ENCODE data around the gene PRKCE.

PRKCE gene

DNA sequence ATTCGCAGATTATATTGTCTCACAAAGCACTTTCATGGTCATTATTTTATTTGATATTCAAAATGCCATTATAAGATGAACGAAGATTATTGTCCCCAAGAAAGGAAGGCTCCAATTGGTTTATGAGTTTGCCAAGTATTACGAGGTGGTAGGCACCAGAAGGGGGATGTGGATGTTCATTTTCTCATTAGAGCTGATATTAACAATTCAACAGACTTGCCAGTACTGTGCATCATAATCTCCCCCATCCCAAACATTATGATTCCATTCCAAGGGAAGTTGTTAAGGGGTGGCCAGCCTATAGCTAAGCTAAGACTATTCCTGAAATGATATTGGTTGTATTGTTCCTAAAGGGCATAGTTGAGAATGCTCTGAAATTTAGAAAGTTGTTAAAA lies 257.7 kb downstream of the PRKCE start:
- H3K4ac ChIP-seq (ENCODE audit: low read depth in 1 of 2, low read length in 2 of 2): no peak overlapping the region
- no peak overlapping the region for H3K4me2 ChIP-seq (ENCODE audit: low read length, poor library complexity, severe bottlenecking)
- H2AFZ ChIP-seq (ENCODE audit: low read depth, low read length): no peak overlapping the region
- H3K36me3 ChIP-seq (ENCODE audit: control insufficient read depth in 1 of 2, insufficient read depth in 2 of 2, low read depth in 1 of 2, low read length in 2 of 2): no peaks in the 10 kb centered on the region
- no peak for DNase-seq
- no peaks in the 10 kb centered on the region for H3K9me3 ChIP-seq (ENCODE audit: control insufficient read depth, low read length)
- H2AK5ac ChIP-seq (ENCODE audit: low read length, severe bottlenecking): no peak overlapping the region
- H3K18ac ChIP-seq (ENCODE audit: low read depth in 1 of 2, low read length in 2 of 2): no peak overlapping the region
- H2BK12ac ChIP-seq (ENCODE audit: low read length in 2 of 2): no peak overlapping the region
- no peaks in the 10 kb centered on the region for H3K79me1 ChIP-seq (replicated peaks; ENCODE audit: low read length, poor library complexity, severe bottlenecking)
- no peak overlapping the region for H3K14ac ChIP-seq (ENCODE audit: low read length in 2 of 2)
- H3K27ac ChIP-seq (ENCODE audit: low read length, poor library complexity, severe bottlenecking): no peak overlapping the region
- no peak overlapping the region for H4K91ac ChIP-seq (ENCODE audit: low read length)
- WGBS: 80% methylated on average over 2 of the region's 3 CpGs
- H3K23ac ChIP-seq (ENCODE audit: low read length in 2 of 2): no peak overlapping the region
- H2BK15ac ChIP-seq (ENCODE audit: low read depth, poor library complexity, severe bottlenecking): no peak overlapping the region
- no peak overlapping the region for H2BK5ac ChIP-seq (ENCODE audit: low read depth, low read length, poor library complexity, severe bottlenecking)
- no peak overlapping the region for H4K8ac ChIP-seq (ENCODE audit: low read length)
- H3K4me1 ChIP-seq (ENCODE audit: control insufficient read depth, insufficient read depth, low read depth, low read length): peaks cover 8% of the 10 kb centered on the region
- no peak overlapping the region for H3K4me3 ChIP-seq (ENCODE audit: insufficient read depth in 1 of 2, low read depth in 1 of 2, low read length in 2 of 2)
- no peak overlapping the region for H2BK120ac ChIP-seq (ENCODE audit: low read depth, low read length)
- no peaks in the 10 kb centered on the region for H3K27me3 ChIP-seq (ENCODE audit: control insufficient read depth in 1 of 2, insufficient read depth in 1 of 2, low read length in 2 of 2)
- H3K9ac ChIP-seq (ENCODE audit: low read length): no peak overlapping the region

DNA sequence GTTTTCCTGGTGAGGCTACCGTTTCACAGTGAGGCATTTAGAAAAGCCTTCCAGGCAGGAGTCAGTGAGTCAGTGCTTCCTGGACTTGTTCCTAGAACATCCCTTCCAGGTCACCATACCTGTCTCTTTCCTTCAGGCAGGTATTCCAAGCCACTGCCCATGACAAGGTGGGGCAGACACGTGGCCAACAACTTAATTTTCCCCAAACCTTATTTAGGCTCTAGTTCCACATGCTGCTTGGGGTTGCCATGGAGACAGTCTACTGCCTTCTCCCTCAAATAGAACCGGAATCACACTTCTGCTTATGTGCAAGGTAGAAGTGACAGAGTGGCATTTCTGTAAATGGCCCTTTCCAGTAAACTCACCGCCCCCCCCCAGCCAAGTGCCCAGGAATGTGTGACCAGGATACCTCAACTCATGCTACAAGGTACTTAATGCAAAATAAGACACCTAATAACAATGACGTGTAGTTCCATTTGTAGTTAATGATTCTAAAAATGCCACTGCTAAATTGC lies 258.3 kb downstream of the PRKCE start:
- Histone ChIP-seq H3K14ac (ENCODE audit: low read length in 2 of 2) (no peak overlapping the region), H3K36me3 (ENCODE audit: control insufficient read depth in 1 of 2, insufficient read depth in 2 of 2, low read depth in 1 of 2, low read length in 2 of 2) (no peaks in the 10 kb centered on the region), H3K9ac (ENCODE audit: low read length) (no peak overlapping the region), H3K27me3 (ENCODE audit: control insufficient read depth in 1 of 2, insufficient read depth in 1 of 2, low read length in 2 of 2) (no peaks in the 10 kb centered on the region), H2BK120ac (ENCODE audit: low read depth, low read length) (no peak overlapping the region), H3K27ac (ENCODE audit: low read length, poor library complexity, severe bottlenecking) (no peak overlapping the region), H2BK5ac (ENCODE audit: low read depth, low read length, poor library complexity, severe bottlenecking) (no peak overlapping the region), H3K4me2 (ENCODE audit: low read length, poor library complexity, severe bottlenecking) (no peak overlapping the region), H3K79me1 (replicated peaks; ENCODE audit: low read length, poor library complexity, severe bottlenecking) (no peaks in the 10 kb centered on the region), H4K8ac (ENCODE audit: low read length) (no peak overlapping the region), H2BK15ac (ENCODE audit: low read depth, poor library complexity, severe bottlenecking) (no peak overlapping the region), H2BK12ac (ENCODE audit: low read length in 2 of 2) (no peak overlapping the region), H3K23ac (ENCODE audit: low read length in 2 of 2) (no peak overlapping the region), H3K4me3 (ENCODE audit: insufficient read depth in 1 of 2, low read depth in 1 of 2, low read length in 2 of 2) (no peak overlapping the region), H2AFZ (ENCODE audit: low read depth, low read length) (no peak overlapping the region), H4K91ac (ENCODE audit: low read length) (no peak overlapping the region), H3K18ac (ENCODE audit: low read depth in 1 of 2, low read length in 2 of 2) (no peak overlapping the region), H2AK5ac (ENCODE audit: low read length, severe bottlenecking) (no peak overlapping the region), H3K4ac (ENCODE audit: low read depth in 1 of 2, low read length in 2 of 2) (no peak overlapping the region), H3K9me3 (ENCODE audit: control insufficient read depth, low read length) (no peaks in the 10 kb centered on the region), H3K4me1 (ENCODE audit: control insufficient read depth, insufficient read depth, low read depth, low read length) (peaks cover 8% of the 10 kb centered on the region)
- no peak for DNase-seq
- 87% methylated on average over 4 of the region's 5 CpGs for WGBS

DNA sequence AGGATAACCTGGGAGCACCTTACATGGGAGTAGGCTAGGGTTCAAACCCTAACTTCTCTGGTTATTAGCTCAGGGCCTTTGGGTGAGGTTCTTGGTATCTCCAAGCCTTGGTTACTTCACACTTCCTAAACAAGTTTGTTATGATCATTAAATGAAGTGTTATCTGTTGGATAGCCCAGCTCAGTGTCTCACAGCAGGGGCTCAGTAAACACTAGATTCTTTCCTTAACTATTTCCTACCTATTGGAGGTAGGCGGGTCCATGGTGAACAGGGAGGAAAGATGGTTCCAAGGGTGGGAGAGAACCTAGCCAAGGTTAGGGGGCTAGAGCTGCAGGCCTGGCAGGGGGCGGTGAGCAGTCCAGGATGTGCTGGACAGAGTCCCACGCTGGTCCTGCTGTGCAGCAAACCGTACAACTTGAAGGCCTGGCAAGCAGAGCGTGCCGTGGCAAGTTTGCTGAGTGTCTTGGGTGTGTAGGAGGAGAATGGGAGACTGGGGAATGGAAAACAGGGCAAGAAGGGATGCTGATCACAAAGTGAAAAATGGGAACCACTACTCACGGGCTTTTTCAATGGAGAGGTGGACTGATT lies 259.1 kb downstream of the PRKCE start:
- Histone ChIP-seq H4K91ac (ENCODE audit: low read length) (no peak overlapping the region), H3K23ac (ENCODE audit: low read length in 2 of 2) (no peak overlapping the region), H4K8ac (ENCODE audit: low read length) (no peak overlapping the region), H3K9ac (ENCODE audit: low read length) (no peak overlapping the region), H2BK15ac (ENCODE audit: low read depth, poor library complexity, severe bottlenecking) (no peak overlapping the region), H3K4me2 (ENCODE audit: low read length, poor library complexity, severe bottlenecking) (no peak overlapping the region), H2BK120ac (ENCODE audit: low read depth, low read length) (no peak overlapping the region), H2AK5ac (ENCODE audit: low read length, severe bottlenecking) (no peak overlapping the region), H3K4me1 (ENCODE audit: control insufficient read depth, insufficient read depth, low read depth, low read length) (peaks cover 8% of the 10 kb centered on the region), H3K18ac (ENCODE audit: low read depth in 1 of 2, low read length in 2 of 2) (no peak overlapping the region), H2BK5ac (ENCODE audit: low read depth, low read length, poor library complexity, severe bottlenecking) (no peak overlapping the region), H3K27ac (ENCODE audit: low read length, poor library complexity, severe bottlenecking) (no peak overlapping the region), H3K9me3 (ENCODE audit: control insufficient read depth, low read length) (no peaks in the 10 kb centered on the region), H3K4ac (ENCODE audit: low read depth in 1 of 2, low read length in 2 of 2) (no peak overlapping the region), H3K27me3 (ENCODE audit: control insufficient read depth in 1 of 2, insufficient read depth in 1 of 2, low read length in 2 of 2) (no peaks in the 10 kb centered on the region), H3K14ac (ENCODE audit: low read length in 2 of 2) (no peak overlapping the region), H3K79me1 (replicated peaks; ENCODE audit: low read length, poor library complexity, severe bottlenecking) (no peaks in the 10 kb centered on the region), H3K4me3 (ENCODE audit: insufficient read depth in 1 of 2, low read depth in 1 of 2, low read length in 2 of 2) (no peak overlapping the region), H2BK12ac (ENCODE audit: low read length in 2 of 2) (no peak overlapping the region), H2AFZ (ENCODE audit: low read depth, low read length) (no peak overlapping the region), H3K36me3 (ENCODE audit: control insufficient read depth in 1 of 2, insufficient read depth in 2 of 2, low read depth in 1 of 2, low read length in 2 of 2) (no peaks in the 10 kb centered on the region)
- WGBS: 92% methylated on average over 7 of the region's 7 CpGs
- no peak for DNase-seq

DNA sequence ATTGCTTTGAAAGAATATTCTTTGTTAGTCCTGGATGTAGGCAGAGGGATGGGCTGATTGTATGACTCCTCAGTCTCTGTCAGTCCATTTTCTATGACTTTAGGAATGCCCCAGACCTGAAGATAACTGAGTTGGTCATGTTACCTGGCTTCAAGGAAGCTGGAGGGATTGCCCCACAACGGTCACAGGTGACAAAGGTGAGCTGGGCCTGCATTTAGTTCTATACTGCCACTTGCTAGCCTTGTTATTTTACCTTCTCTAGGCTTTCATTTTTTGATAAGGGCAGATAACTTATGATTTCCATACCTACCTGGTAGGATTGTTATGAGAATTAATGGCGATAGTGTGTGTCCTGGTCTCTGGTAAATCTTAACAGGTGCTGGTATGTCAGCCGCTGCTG lies 260.1 kb downstream of the PRKCE start:
- no peak for DNase-seq
- Histone ChIP-seq H3K79me1 (replicated peaks; ENCODE audit: low read length, poor library complexity, severe bottlenecking) (no peaks in the 10 kb centered on the region), H2AFZ (ENCODE audit: low read depth, low read length) (no peak overlapping the region), H2BK5ac (ENCODE audit: low read depth, low read length, poor library complexity, severe bottlenecking) (no peak overlapping the region), H3K4me1 (ENCODE audit: control insufficient read depth, insufficient read depth, low read depth, low read length) (peaks cover 8% of the 10 kb centered on the region), H3K14ac (ENCODE audit: low read length in 2 of 2) (no peak overlapping the region), H4K91ac (ENCODE audit: low read length) (no peak overlapping the region), H3K18ac (ENCODE audit: low read depth in 1 of 2, low read length in 2 of 2) (no peak overlapping the region), H3K9me3 (ENCODE audit: control insufficient read depth, low read length) (no peaks in the 10 kb centered on the region), H3K4me2 (ENCODE audit: low read length, poor library complexity, severe bottlenecking) (no peak overlapping the region), H3K9ac (ENCODE audit: low read length) (no peak overlapping the region), H3K4ac (ENCODE audit: low read depth in 1 of 2, low read length in 2 of 2) (no peak overlapping the region), H2BK12ac (ENCODE audit: low read length in 2 of 2) (no peak overlapping the region), H3K36me3 (ENCODE audit: control insufficient read depth in 1 of 2, insufficient read depth in 2 of 2, low read depth in 1 of 2, low read length in 2 of 2) (no peaks in the 10 kb centered on the region), H3K23ac (ENCODE audit: low read length in 2 of 2) (no peak overlapping the region), H3K4me3 (ENCODE audit: insufficient read depth in 1 of 2, low read depth in 1 of 2, low read length in 2 of 2) (no peak overlapping the region), H2BK120ac (ENCODE audit: low read depth, low read length) (no peak overlapping the region), H3K27me3 (ENCODE audit: control insufficient read depth in 1 of 2, insufficient read depth in 1 of 2, low read length in 2 of 2) (no peaks in the 10 kb centered on the region), H3K27ac (ENCODE audit: low read length, poor library complexity, severe bottlenecking) (no peak overlapping the region), H2BK15ac (ENCODE audit: low read depth, poor library complexity, severe bottlenecking) (no peak overlapping the region), H4K8ac (ENCODE audit: low read length) (no peak overlapping the region), H2AK5ac (ENCODE audit: low read length, severe bottlenecking) (no peak overlapping the region)
- WGBS: 89% methylated on average over 3 of the region's 3 CpGs

Data from mesenchymal stem cell (in vitro differentiated cells and primary cell).